Esophagus muscularis mucosa (tissue), 4 donors: Measurements from ENCODE around the gene SYCN. TPM values are rescaled to one million over a fixed set of nuclear protein-coding genes. Genes with fewer than 3 reads are reported as not detected.

Experiments used
- DNase-seq: peaks from one replicate; pipeline ENCODE4 v3.0.0-alpha.2; 2017; ENCODE audit errors: extremely low spot score
- H3K27ac ChIP-seq, 4 donors: fragments of 200-600 bp; sonication (generic); replicated peaks in 1 of 4; 1 replicate in 3 of 4; 2 replicates in 1 of 4; pipeline ENCODE4 v1.5.1; 2016 to 2019; ENCODE audit warnings: mild to moderate bottlenecking in 1 of 4
- H3K27me3 ChIP-seq, 4 donors: fragments of 200-600 bp; sonication (generic); one replicate each; pipeline versions ENCODE4 v1.5.1 to v1.6.0; 2016 to 2019
- H3K36me3 ChIP-seq, 4 donors: fragments of 200-600 bp; sonication (generic); one replicate each; pipeline ENCODE4 v1.5.1; 2016 to 2019
- H3K4me1 ChIP-seq, 4 donors: fragments of 200-600 bp; sonication (generic); one replicate each; pipeline ENCODE4 v1.5.1; 2016 to 2019
- H3K4me3 ChIP-seq, 4 donors: fragments of 200-600 bp; sonication (generic); 1 replicate in 2 of 4; 2 replicates in 2 of 4; pipeline ENCODE4 v1.5.1; 2016 to 2019; ENCODE audit warnings: mild to moderate bottlenecking in 4 of 4, moderate library complexity in 1 of 4
- H3K9me3 ChIP-seq, 4 donors: fragments of 200-600 bp; sonication (generic); 1 replicate in 3 of 4; 2 replicates in 1 of 4; pipeline ENCODE4 v1.5.1; 2016 to 2019
- CTCF ChIP-seq, 3 experiments: fragments of 200-600 bp in 2 of 3; fragments of 450-650 bp in 1 of 3; sonication (generic) in 2 of 3; IDR thresholded peaks; one replicate each; pipeline ENCODE4 v1.5.1; 2017 to 2019; ENCODE audit warnings: antibody characterized with exemption in 3 of 3, mild to moderate bottlenecking in 2 of 3, moderate library complexity in 1 of 3
- EP300 ChIP-seq: sonication (generic); formaldehyde crosslinking; IDR thresholded peaks from one replicate; pipeline ENCODE4 v1.6.1; 2017; ENCODE audit warnings: antibody characterized with exemption
- POLR2A ChIP-seq: fragments of 450-650 bp; IDR thresholded peaks from one replicate; pipeline ENCODE4 v1.6.1; 2017; ENCODE audit warnings: antibody characterized with exemption, moderate library complexity, mild to moderate bottlenecking, low read depth
- POLR2AphosphoS5 ChIP-seq, 2 donors: sonication (generic); formaldehyde crosslinking; IDR thresholded peaks; one replicate each; pipeline ENCODE4 v1.6.1; 2017; ENCODE audit warnings: antibody characterized with exemption in 2 of 2
- WGBS: methylation state at CpG from one replicate; pipeline ENCODE4 v1.1.5; 2018; 5-methylcytosine and 5-hydroxymethylcytosine counted together
- intact Hi-C: fragments of 100-400 bp; cut with DNase I; formaldehyde crosslinking; loops from one replicate; pipeline ENCODE4 v1.15.1; 2023
- total RNA-seq, 4 donors: library from RNA; depleted of rRNA; stranded (reverse); fragments of >200 nt; gene quantifications; one replicate each; pipeline versions ENCODE4 v1.1.0 to v1.2.1, GENCODE V29; 2016

Gene SYCN
- total RNA-seq, 4 donors from 2014 or later = not detected

- intact Hi-C loops = no loop called here
- peaks cover 0 to 65% (median 0%) of the 10 kb centered on the region in 4 donors for H3K27me3 ChIP-seq
- no peak for TF ChIP-seq POLR2A
- no peak for TF ChIP-seq EP300
- TF ChIP-seq CTCF (IDR thresholded peaks at IDR 0.05) = no peak
- TF ChIP-seq POLR2AphosphoS5 (IDR thresholded peaks at IDR 0.05) = no peak
- no peaks in the 10 kb centered on the region for H3K9me3 ChIP-seq
- H3K4me1 ChIP-seq = peaks cover 0 to 3% (median 0%) of the 10 kb centered on the region in 4 donors
- WGBS = 71% methylated on average over 12 of the region's 12 CpGs
- no peak for DNase-seq
- H3K27ac ChIP-seq = no peak overlapping the region
- H3K36me3 ChIP-seq = no peaks in the 10 kb centered on the region
- H3K4me3 ChIP-seq = no peak overlapping the region
Observed at GRCh38 chr19:39236527-39236926, 32.5 kb upstream of the SYCN start.

DNA sequence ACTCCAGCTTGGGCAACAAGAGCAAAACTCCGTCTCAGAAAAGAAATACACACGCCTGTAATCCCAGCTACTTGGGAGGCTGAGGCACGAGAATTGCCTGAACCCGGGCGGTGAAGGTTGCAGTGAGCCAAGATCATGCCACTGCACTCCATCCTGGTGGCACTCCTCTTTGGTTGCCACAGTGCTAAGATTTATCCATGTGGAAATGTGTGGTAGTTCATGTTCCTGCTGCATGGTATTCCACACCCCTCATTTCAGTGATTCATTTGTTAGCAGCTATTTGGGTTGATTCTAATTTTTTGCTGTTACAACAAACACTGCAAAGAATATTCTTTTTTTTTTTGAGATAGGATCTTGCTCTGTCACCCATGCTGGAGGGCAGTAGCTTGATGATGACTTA, 28.6 kb upstream of the SYCN start:
- Histone ChIP-seq H3K4me3 (no peak overlapping the region), H3K27me3 (peaks cover 0 to 45% (median 0%) of the 10 kb centered on the region in 4 donors), H3K9me3 (peaks cover 0 to 4% (median 0%) of the 10 kb centered on the region in 4 donors), H3K4me1 (peaks cover 0 to 2% (median 0%) of the 10 kb centered on the region in 4 donors), H3K36me3 (no peaks in the 10 kb centered on the region), H3K27ac (no peak overlapping the region)
- 83% methylated on average over 5 of the region's 5 CpGs for WGBS
- intact Hi-C loops = no loop called here
- TF ChIP-seq POLR2A (no peak), CTCF (IDR thresholded peaks at IDR 0.05) (no peak), EP300 (no peak), POLR2AphosphoS5 (IDR thresholded peaks at IDR 0.05) (no peak)
- no peak for DNase-seq

GRCh38 chr19:39230096-39230764, 26.2 kb upstream of the SYCN start:
- DNase-seq = no peak
- Histone ChIP-seq H3K27ac (no peak overlapping the region), H3K4me1 (no peaks in the 10 kb centered on the region), H3K4me3 (no peak overlapping the region), H3K9me3 (peaks cover 0 to 4% (median 0%) of the 10 kb centered on the region in 4 donors), H3K27me3 (peaks cover 0 to 41% (median 0%) of the 10 kb centered on the region in 4 donors), H3K36me3 (no peaks in the 10 kb centered on the region)
- TF ChIP-seq EP300 (no peak), POLR2A (no peak), POLR2AphosphoS5 (IDR thresholded peaks at IDR 0.05) (no peak), CTCF (IDR thresholded peaks at IDR 0.05) (no peak)
- WGBS = 71% methylated on average over 2 of the region's 2 CpGs
- intact Hi-C loops = no loop called here

GRCh38 chr19:39224910-39225309, 20.8 kb upstream of the SYCN start:
- Histone ChIP-seq H3K27ac (no peak overlapping the region), H3K27me3 (peaks cover 0 to 66% (median 0%) of the 10 kb centered on the region in 4 donors), H3K36me3 (no peaks in the 10 kb centered on the region), H3K9me3 (no peaks in the 10 kb centered on the region), H3K4me3 (no peak overlapping the region), H3K4me1 (no peaks in the 10 kb centered on the region)
- no peak for TF ChIP-seq POLR2AphosphoS5 (IDR thresholded peaks at IDR 0.05)
- no peak for TF ChIP-seq POLR2A
- no peak for TF ChIP-seq EP300
- TF ChIP-seq CTCF (IDR thresholded peaks at IDR 0.05) = no peak
- DNase-seq = no peak
- WGBS = 20% methylated on average over 3 of the region's 3 CpGs
- intact Hi-C loops = no loop called here
